ENCODE data around the gene LBHD2.

LBHD2 gene

GRCh38 chr14:103058164-103059055, 25.6 kb upstream of the LBHD2 start:
- peak overlapping the region; percentile 85 for H2BK15ac ChIP-seq (ENCODE audit: low read length)
- H3K4me1 ChIP-seq (ENCODE audit: control insufficient read depth in 2 of 2, insufficient read depth in 1 of 2, low read depth in 1 of 2, low read length in 2 of 2) = peaks cover 2 to 7% of the 10 kb centered on the region in 2 donors
- peak overlapping the region; percentile 95 for H3K18ac ChIP-seq (ENCODE audit: low read length)
- H4K91ac ChIP-seq (ENCODE audit: low read depth, low read length, poor library complexity) = no peak overlapping the region
- H3K27me3 ChIP-seq (ENCODE audit: control insufficient read depth in 3 of 3, insufficient read depth in 3 of 3, low read depth in 1 of 3, low read length in 3 of 3) = no peaks in the 10 kb centered on the region
- peak overlapping the region; percentile 87 to 98 for H3K4me3 ChIP-seq (ENCODE audit: low read length in 2 of 2)
- H3K4ac ChIP-seq (ENCODE audit: low read length) = peak overlapping the region; percentile 76
- WGBS, 2 donors (ENCODE audit: extremely low coverage in 2 of 2, insufficient read length in 2 of 2, insufficient replicate concordance in 1 of 2) = no CpG with 5 or more reads among the region's 39 CpGs
- no peak overlapping the region for H4K8ac ChIP-seq (ENCODE audit: low read depth, low read length)
- DNase-seq (ENCODE audit: low spot score) = no peak
- H2BK120ac ChIP-seq (ENCODE audit: low read depth, low read length) = no peak overlapping the region
- peak overlapping the region; percentile 96 for H3K9ac ChIP-seq (ENCODE audit: low read depth, low read length, poor library complexity)
- H3K9me3 ChIP-seq (replicated peaks in 1 of 2; ENCODE audit: control insufficient read depth in 2 of 2, insufficient read depth in 1 of 2, low read depth in 1 of 2, low read length in 2 of 2) = no peaks in the 10 kb centered on the region
- H3K36me3 ChIP-seq (replicated peaks in 1 of 2; ENCODE audit: control insufficient read depth in 2 of 2, insufficient read depth in 2 of 2, low read length in 2 of 2) = peaks cover 0 to 17% of the 10 kb centered on the region in 2 donors
- H2BK12ac ChIP-seq (ENCODE audit: low read length) = no peak overlapping the region
- peak overlapping the region; percentile 99 for H2AFZ ChIP-seq (ENCODE audit: low read length)
- peak overlapping the region; percentile 96 for H3K4me2 ChIP-seq (ENCODE audit: insufficient read depth, low read length, poor library complexity, severe bottlenecking)
- peak overlapping the region; percentile 95 for H3K23ac ChIP-seq (ENCODE audit: low read depth, low read length, poor library complexity)
- no peak overlapping the region for H3K27ac ChIP-seq (replicated peaks; ENCODE audit: low read length)
- peak overlapping the region; percentile 29 for H2BK5ac ChIP-seq (ENCODE audit: low read length)
- H3K79me1 ChIP-seq (ENCODE audit: low read depth, low read length) = peaks cover 6% of the 10 kb centered on the region
- H2AK5ac ChIP-seq (ENCODE audit: low read depth, low read length) = peak overlapping the region; percentile 90
- H3K14ac ChIP-seq (ENCODE audit: low read length) = no peak overlapping the region

- WGBS, 2 donors (ENCODE audit: extremely low coverage in 2 of 2, insufficient read length in 2 of 2, insufficient replicate concordance in 1 of 2) = no CpG with 5 or more reads among the region's 5 CpGs
Observed at GRCh38 chr14:103059556-103059955, 24.5 kb upstream of the LBHD2 start.

GRCh38 chr14:103061482-103061976, 22.5 kb upstream of the LBHD2 start:
- Histone ChIP-seq H3K4me2 (ENCODE audit: insufficient read depth, low read length, poor library complexity, severe bottlenecking) (no peak overlapping the region), H2BK120ac (ENCODE audit: low read depth, low read length) (no peak overlapping the region), H2AK5ac (ENCODE audit: low read depth, low read length) (no peak overlapping the region), H3K18ac (ENCODE audit: low read length) (no peak overlapping the region), H3K4me3 (ENCODE audit: low read length in 2 of 2) (no peak overlapping the region), H3K27me3 (ENCODE audit: control insufficient read depth in 3 of 3, insufficient read depth in 3 of 3, low read depth in 1 of 3, low read length in 3 of 3) (no peaks in the 10 kb centered on the region), H3K23ac (ENCODE audit: low read depth, low read length, poor library complexity) (no peak overlapping the region), H3K9ac (ENCODE audit: low read depth, low read length, poor library complexity) (no peak overlapping the region), H2BK15ac (ENCODE audit: low read length) (no peak overlapping the region), H2BK12ac (ENCODE audit: low read length) (no peak overlapping the region), H2BK5ac (ENCODE audit: low read length) (no peak overlapping the region), H3K4me1 (ENCODE audit: control insufficient read depth in 2 of 2, insufficient read depth in 1 of 2, low read depth in 1 of 2, low read length in 2 of 2) (peaks cover 0 to 2% of the 10 kb centered on the region in 2 donors), H3K4ac (ENCODE audit: low read length) (no peak overlapping the region), H2AFZ (ENCODE audit: low read length) (no peak overlapping the region), H3K36me3 (replicated peaks in 1 of 2; ENCODE audit: control insufficient read depth in 2 of 2, insufficient read depth in 2 of 2, low read length in 2 of 2) (no peaks in the 10 kb centered on the region), H4K8ac (ENCODE audit: low read depth, low read length) (no peak overlapping the region), H3K79me1 (ENCODE audit: low read depth, low read length) (peaks cover 4% of the 10 kb centered on the region), H3K27ac (replicated peaks; ENCODE audit: low read length) (no peak overlapping the region), H3K14ac (ENCODE audit: low read length) (no peak overlapping the region), H3K9me3 (replicated peaks in 1 of 2; ENCODE audit: control insufficient read depth in 2 of 2, insufficient read depth in 1 of 2, low read depth in 1 of 2, low read length in 2 of 2) (no peaks in the 10 kb centered on the region), H4K91ac (ENCODE audit: low read depth, low read length, poor library complexity) (no peak overlapping the region)
- WGBS, 2 donors (ENCODE audit: extremely low coverage in 2 of 2, insufficient read length in 2 of 2, insufficient replicate concordance in 1 of 2) = no CpG with 5 or more reads among the region's 6 CpGs
- DNase-seq (ENCODE audit: low spot score) = no peak

More at GRCh38 chr14:103059556-103059955, 24.5 kb upstream of the LBHD2 start:
- Histone ChIP-seq H3K27me3 (ENCODE audit: control insufficient read depth in 3 of 3, insufficient read depth in 3 of 3, low read depth in 1 of 3, low read length in 3 of 3) (no peaks in the 10 kb centered on the region), H3K4me2 (ENCODE audit: insufficient read depth, low read length, poor library complexity, severe bottlenecking) (no peak overlapping the region), H4K8ac (ENCODE audit: low read depth, low read length) (no peak overlapping the region), H3K9me3 (replicated peaks in 1 of 2; ENCODE audit: control insufficient read depth in 2 of 2, insufficient read depth in 1 of 2, low read depth in 1 of 2, low read length in 2 of 2) (no peaks in the 10 kb centered on the region), H3K36me3 (replicated peaks in 1 of 2; ENCODE audit: control insufficient read depth in 2 of 2, insufficient read depth in 2 of 2, low read length in 2 of 2) (peaks cover 0 to 11% of the 10 kb centered on the region in 2 donors), H3K9ac (ENCODE audit: low read depth, low read length, poor library complexity) (no peak overlapping the region), H2BK12ac (ENCODE audit: low read length) (no peak overlapping the region), H2BK5ac (ENCODE audit: low read length) (no peak overlapping the region), H3K4me1 (ENCODE audit: control insufficient read depth in 2 of 2, insufficient read depth in 1 of 2, low read depth in 1 of 2, low read length in 2 of 2) (peaks cover 2 to 7% of the 10 kb centered on the region in 2 donors), H2AK5ac (ENCODE audit: low read depth, low read length) (no peak overlapping the region), H3K27ac (replicated peaks; ENCODE audit: low read length) (no peak overlapping the region), H3K14ac (ENCODE audit: low read length) (no peak overlapping the region), H4K91ac (ENCODE audit: low read depth, low read length, poor library complexity) (no peak overlapping the region), H2BK120ac (ENCODE audit: low read depth, low read length) (no peak overlapping the region), H3K23ac (ENCODE audit: low read depth, low read length, poor library complexity) (no peak overlapping the region), H3K18ac (ENCODE audit: low read length) (no peak overlapping the region), H2AFZ (ENCODE audit: low read length) (no peak overlapping the region), H3K4me3 (ENCODE audit: low read length in 2 of 2) (no peak overlapping the region), H3K4ac (ENCODE audit: low read length) (no peak overlapping the region), H3K79me1 (ENCODE audit: low read depth, low read length) (peaks cover 6% of the 10 kb centered on the region), H2BK15ac (ENCODE audit: low read length) (no peak overlapping the region)
- DNase-seq (ENCODE audit: low spot score) = no peak

GRCh38 chr14:103064436-103064835, 19.6 kb upstream of the LBHD2 start:
- no peak overlapping the region for H2BK15ac ChIP-seq (ENCODE audit: low read length)
- H2BK5ac ChIP-seq (ENCODE audit: low read length) = no peak overlapping the region
- H3K4me1 ChIP-seq (ENCODE audit: control insufficient read depth in 2 of 2, insufficient read depth in 1 of 2, low read depth in 1 of 2, low read length in 2 of 2) = peaks cover 0 to 2% of the 10 kb centered on the region in 2 donors
- no CpG with 5 or more reads among the region's 4 CpGs for WGBS, 2 donors (ENCODE audit: extremely low coverage in 2 of 2, insufficient read length in 2 of 2, insufficient replicate concordance in 1 of 2)
- H4K91ac ChIP-seq (ENCODE audit: low read depth, low read length, poor library complexity) = no peak overlapping the region
- no peaks in the 10 kb centered on the region for H3K27me3 ChIP-seq (ENCODE audit: control insufficient read depth in 3 of 3, insufficient read depth in 3 of 3, low read depth in 1 of 3, low read length in 3 of 3)
- DNase-seq (ENCODE audit: low spot score) = no peak
- no peak overlapping the region for H2BK12ac ChIP-seq (ENCODE audit: low read length)
- no peak overlapping the region for H3K4ac ChIP-seq (ENCODE audit: low read length)
- no peak overlapping the region for H3K9ac ChIP-seq (ENCODE audit: low read depth, low read length, poor library complexity)
- no peak overlapping the region for H3K23ac ChIP-seq (ENCODE audit: low read depth, low read length, poor library complexity)
- H2BK120ac ChIP-seq (ENCODE audit: low read depth, low read length) = no peak overlapping the region
- no peak overlapping the region for H4K8ac ChIP-seq (ENCODE audit: low read depth, low read length)
- no peak overlapping the region for H2AK5ac ChIP-seq (ENCODE audit: low read depth, low read length)
- no peak overlapping the region for H3K27ac ChIP-seq (replicated peaks; ENCODE audit: low read length)
- H2AFZ ChIP-seq (ENCODE audit: low read length) = no peak overlapping the region
- H3K4me2 ChIP-seq (ENCODE audit: insufficient read depth, low read length, poor library complexity, severe bottlenecking) = no peak overlapping the region
- no peak overlapping the region for H3K14ac ChIP-seq (ENCODE audit: low read length)
- no peaks in the 10 kb centered on the region for H3K9me3 ChIP-seq (replicated peaks in 1 of 2; ENCODE audit: control insufficient read depth in 2 of 2, insufficient read depth in 1 of 2, low read depth in 1 of 2, low read length in 2 of 2)
- no peak overlapping the region for H3K4me3 ChIP-seq (ENCODE audit: low read length in 2 of 2)
- H3K79me1 ChIP-seq (ENCODE audit: low read depth, low read length) = no peaks in the 10 kb centered on the region
- no peaks in the 10 kb centered on the region for H3K36me3 ChIP-seq (replicated peaks in 1 of 2; ENCODE audit: control insufficient read depth in 2 of 2, insufficient read depth in 2 of 2, low read length in 2 of 2)
- no peak overlapping the region for H3K18ac ChIP-seq (ENCODE audit: low read length)

Data from neuronal stem cell (in vitro differentiated cells).